ENCODE measurements around the gene USF1. TPM values are rescaled to one million over a fixed set of nuclear protein-coding genes. Genes with fewer than 3 reads are reported as not detected.

Gene USF1
- total and polyA plus RNA-seq, 9 of the 15 experiments (the other 6 are each of a cell fraction or from before 2014, with no cell fraction given): 7.4 to 60.2 (median 54.2) TPM

GRCh38 chr1:161021165-161021969 is 24.4 kb downstream of the USF1 start (continued):
- TF ChIP-seq CREB3 (tag; conservative IDR thresholded peaks at IDR 0.05; ENCODE audit: low read depth) (no peak), KLF16 (IDR thresholded peaks at IDR 0.05) (no peak), YY1 (IDR thresholded peaks at IDR 0.05; ENCODE audit: borderline replicate concordance in 1 of 3, control insufficient read depth in 1 of 3, extremely low read depth in 1 of 3, insufficient read depth in 3 of 3, insufficient read length in 1 of 3, insufficient replicate concordance in 2 of 3, low read depth in 1 of 3, low read length in 2 of 3) (peak in 1 of 3 experiments; percentile 39), ZNF277 (CRISPR knock-in tag; IDR thresholded peaks at IDR 0.05; ENCODE audit: borderline replicate concordance) (no peak), POLR2H (tag; IDR thresholded peaks at IDR 0.05; ENCODE audit: low read depth) (peak; percentile 84), RFX7 (CRISPR knock-in tag; IDR thresholded peaks at IDR 0.05) (no peak), SPI1 (IDR thresholded peaks at IDR 0.05; ENCODE audit: borderline replicate concordance, low read depth, low read length) (peak; percentile 80), ZBTB40 (IDR thresholded peaks at IDR 0.05) (peak; percentile 32), ZBTB40 (CRISPR knock-in tag; IDR thresholded peaks at IDR 0.05) (no peak), ZNF766 (CRISPR knock-in tag; conservative IDR thresholded peaks at IDR 0.05) (no peak), DDX20 (tag; IDR thresholded peaks at IDR 0.05; ENCODE audit: low read depth) (no peak), BACH1 (tag; IDR thresholded peaks at IDR 0.05) (no peak), MYBL2 (IDR thresholded peaks at IDR 0.05; ENCODE audit: low read depth) (no peak), MYBL2 (CRISPR knock-in tag; IDR thresholded peaks at IDR 0.05; ENCODE audit: borderline replicate concordance) (no peak), ATF7 (IDR thresholded peaks at IDR 0.05) (no peak)
